A549 (cell line): ENCODE data around the gene HNRNPAB. TPM values are rescaled to one million over a fixed set of nuclear protein-coding genes. Genes with fewer than 3 reads are reported as not detected.
A peak's percentile ranks its signal among the peaks of the same experiment; 100 is the strongest.

Experiments used
- ATAC-seq, 2 experiments: fragments of 200-7000 bp in 1 of 2; fragments of >200 bp in 1 of 2; cut with Nextera tagmentation in 1 of 2; cut with Tn5 transposase in 1 of 2; 3 replicates each; pipeline versions ENCODE4 v1.8.0 to v1.9.1; 2018 to 2020; ENCODE audit warnings: mild to moderate bottlenecking in 1 of 2, moderate library complexity in 1 of 2
- CTCF ChIA-PET: fragments of 300-600 bp; sonication (Branson Sonifier 250); formaldehyde crosslinking; extraction: SDS; loops from one replicate; lab custom pipeline; 2021; ENCODE audit warnings: antibody characterized with exemption, inconsistent platforms; lab: Yijun Ruan, JAX
- POLR2A ChIA-PET: fragments of 350-600 bp; formaldehyde crosslinking; extraction: SDS; loops from one replicate; lab custom pipeline; 2021; ENCODE audit warnings: antibody characterized with exemption, inconsistent platforms; lab: Yijun Ruan, JAX
- DNase-seq, 2 experiments: peaks; one replicate each; pipeline versions ENCODE4 v3.0.0 to v3.0.0-alpha.2; 2011 to 2016; ENCODE audit warnings: low read depth in 1 of 2, low spot score in 1 of 2
- FAIRE-seq: peaks from 2 replicates; lab custom pipeline; 2011; peaks lifted over from hg19 to GRCh38; lab: Jason Lieb, UNC
- H3K27ac ChIP-seq, 2 experiments: fragments of >200 bp; sonication (Bioruptor Twin); formaldehyde crosslinking; 3 replicates each; pipeline ENCODE4 v1.5.1; 2016 to 2017
- H3K4me1 ChIP-seq: fragments of >200 bp; sonication (Bioruptor Twin); formaldehyde crosslinking; 3 replicates; pipeline ENCODE4 v1.6.1; 2016
- H3K4me2 ChIP-seq: fragments of >200 bp; sonication (Bioruptor Twin); formaldehyde crosslinking; 3 replicates; pipeline ENCODE4 v1.6.1; 2016
- H3K4me3 ChIP-seq: fragments of >200 bp; sonication (Bioruptor Twin); formaldehyde crosslinking; 3 replicates; pipeline ENCODE4 v1.5.1; 2016
- H3K9me3 ChIP-seq: fragments of >200 bp; sonication (Bioruptor Twin); formaldehyde crosslinking; 3 replicates; pipeline ENCODE4 v1.6.1; 2016
- CBX8 ChIP-seq: fragments of 200-600 bp; sonication (generic); IDR thresholded peaks from 2 replicates; pipeline ENCODE4 v1.6.1; 2016
- CHD2 ChIP-seq: fragments of 150-350 bp; IDR thresholded peaks from 2 replicates; pipeline ENCODE4 v1.6.1; 2014; ENCODE audit warnings: low read length; ENCODE audit not compliant: partially characterized antibody
- EHMT2 ChIP-seq: fragments of 200-600 bp; sonication (generic); IDR thresholded peaks from 2 replicates; pipeline ENCODE4 v1.6.1; 2016; ENCODE audit warnings: antibody characterized with exemption, low read depth, mild to moderate bottlenecking, moderate library complexity
- FOSL2 ChIP-seq, 2 experiments: fragments of 450-650 bp in 1 of 2; fragments of >200 bp in 1 of 2; sonication (Bioruptor Twin) in 1 of 2; formaldehyde crosslinking; IDR thresholded peaks; 2 replicates each; pipeline versions ENCODE4 v1.5.0 to v1.6.1; 2016 to 2020; ENCODE audit warnings: mild to moderate bottlenecking in 1 of 2, moderate library complexity in 1 of 2
- FOXS1 ChIP-seq: fragments of 250-450 bp; sonication (Bioruptor Pico); IDR thresholded peaks from 2 replicates; pipeline ENCODE4 v1.5.0; 2020; ENCODE audit warnings: mild to moderate bottlenecking, moderate library complexity
- HOXA7 ChIP-seq: fragments of 250-450 bp; sonication (Bioruptor Pico); IDR thresholded peaks from 2 replicates; pipeline ENCODE4 v1.5.0; 2020; ENCODE audit warnings: mild to moderate bottlenecking, moderate library complexity
- JUN ChIP-seq, 2 experiments: fragments of >200 bp; sonication (Bioruptor Twin); formaldehyde crosslinking; IDR thresholded peaks; 2 replicates in 1 of 2; 3 replicates in 1 of 2; pipeline ENCODE4 v1.6.1; 2016 to 2017
- POLR2AphosphoS2 ChIP-seq: conservative IDR thresholded peaks from 2 replicates; pipeline ENCODE4 v1.6.1; 2012; ENCODE audit warnings: low read length, improper control_type of control experiment, inconsistent platforms
- RARB ChIP-seq: fragments of 250-450 bp; sonication (Bioruptor Pico); IDR thresholded peaks from 2 replicates; pipeline ENCODE4 v1.8.0; 2021; ENCODE audit warnings: mild to moderate bottlenecking, moderate library complexity
- TFCP2L1 ChIP-seq: fragments of 250-450 bp; sonication (Bioruptor Pico); IDR thresholded peaks from 2 replicates; pipeline ENCODE4 v1.5.0; 2021; ENCODE audit warnings: mild to moderate bottlenecking
- ZC3H11A ChIP-seq: fragments of 450-650 bp; IDR thresholded peaks from 2 replicates; pipeline ENCODE4 v1.6.1; 2014; ENCODE audit warnings: antibody characterized with exemption, mild to moderate bottlenecking
- WGBS: methylation state at CpG from one replicate; pipeline ENCODE4 v1.1.6; 2017; ENCODE audit errors: missing lambda C conversion rate; 5-methylcytosine and 5-hydroxymethylcytosine counted together
- polyA plus RNA-seq, 4 experiments: library from polyadenylated mRNA; depleted of rRNA in 3 of 4; stranded (reverse); fragments of >200 nt; fragmentation: RNase III in 1 of 4; extraction: RNeasy Plus Mini Kit Qiagen cat#74134 plus additional on column Dnase treatment in 1 of 4; gene quantifications; 2 replicates in 3 of 4; 3 replicates in 1 of 4; pipeline ENCODE4 v1.2.3, GENCODE V29; 2011 to 2017
- TF ChIP-seq, protein P1 (sequence below): fragments of >200 bp; sonication (Bioruptor Twin); formaldehyde crosslinking; IDR thresholded peaks from 3 replicates; pipeline ENCODE4 v1.6.1; 2016
- TF ChIP-seq, protein P2 (sequence below): fragments of >200 bp; sonication (Bioruptor Twin); formaldehyde crosslinking; IDR thresholded peaks from 2 replicates; pipeline ENCODE4 v1.6.1; 2016

Gene HNRNPAB
- polyA plus RNA-seq, 2 of the 4 experiments (the other 2 are of a cell fraction), result 200 to 352 TPM

DNA sequence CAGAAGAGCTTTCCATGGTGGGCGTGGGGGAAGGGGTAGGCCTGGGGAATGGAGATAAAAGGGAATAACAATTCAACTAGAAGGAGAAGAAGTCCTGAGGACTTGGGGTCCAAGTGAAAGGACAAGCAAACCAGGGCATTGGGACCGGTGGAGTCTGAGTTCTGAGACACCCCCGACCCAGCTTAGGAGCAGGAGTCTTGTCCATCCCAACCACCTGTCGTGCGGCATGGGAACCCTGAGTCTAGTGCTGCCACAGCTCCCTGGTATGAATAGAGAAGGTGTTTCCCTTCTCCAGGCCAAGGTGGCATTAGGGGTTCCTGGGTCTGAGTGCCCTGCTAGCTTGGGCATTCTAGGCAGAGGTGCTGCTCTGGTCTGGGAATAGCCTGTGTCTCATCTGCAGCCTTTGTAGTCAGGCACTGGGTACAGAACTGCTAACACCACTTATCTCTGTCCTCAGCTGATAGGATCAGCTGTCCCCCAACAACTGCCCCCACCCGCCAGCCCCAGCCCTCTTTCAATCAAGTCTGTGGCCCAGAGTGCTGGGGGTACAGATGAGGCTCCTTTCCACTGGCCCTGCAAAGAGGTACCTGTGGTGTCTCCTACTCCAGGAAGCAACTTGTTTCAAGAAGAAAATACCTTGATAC, 9.9 kb downstream of the HNRNPAB start:
- ChIA-PET POLR2A (interaction anchor here (2.3 to 2.6 kb wide), 2 partner anchors 10 kb away, joined by 9 to 18 read pairs; partner anchors contain the start of gene HNRNPAB), CTCF (interaction anchor here (1.3 kb wide), 1 partner anchor 21 kb away, joined by 6 read pairs; no protein-coding TSS in a partner anchor)
- Histone ChIP-seq H3K4me3 (no peak overlapping the region), H3K4me1 (0 out of 3 replicates have a peak, but pooled peaks cover 4% of the 10 kb centered on the region), H3K27ac (no peak overlapping the region), H3K9me3 (no peaks in the 10 kb centered on the region), H3K4me2 (no peak overlapping the region)
- TF ChIP-seq ZC3H11A (no peak), JUN (IDR thresholded peaks at IDR 0.05) (peak in 1 of 2 experiments; percentile 26; a peak in 1 of 5 replicates), TFCP2L1 (CRISPR knock-in tag) (peak; percentile 78; the same call in 1 of the 2 replicates), HOXA7 (CRISPR knock-in tag) (0 out of 2 replicates have a peak, but pooled peaks have one; percentile 42)
- peak; percentile 5 to 8; a peak in 3 of 6 replicates for ATAC-seq
- no peak for DNase-seq
- no peak for FAIRE-seq
- 96% methylated on average over 6 of the region's 6 CpGs for WGBS

DNA sequence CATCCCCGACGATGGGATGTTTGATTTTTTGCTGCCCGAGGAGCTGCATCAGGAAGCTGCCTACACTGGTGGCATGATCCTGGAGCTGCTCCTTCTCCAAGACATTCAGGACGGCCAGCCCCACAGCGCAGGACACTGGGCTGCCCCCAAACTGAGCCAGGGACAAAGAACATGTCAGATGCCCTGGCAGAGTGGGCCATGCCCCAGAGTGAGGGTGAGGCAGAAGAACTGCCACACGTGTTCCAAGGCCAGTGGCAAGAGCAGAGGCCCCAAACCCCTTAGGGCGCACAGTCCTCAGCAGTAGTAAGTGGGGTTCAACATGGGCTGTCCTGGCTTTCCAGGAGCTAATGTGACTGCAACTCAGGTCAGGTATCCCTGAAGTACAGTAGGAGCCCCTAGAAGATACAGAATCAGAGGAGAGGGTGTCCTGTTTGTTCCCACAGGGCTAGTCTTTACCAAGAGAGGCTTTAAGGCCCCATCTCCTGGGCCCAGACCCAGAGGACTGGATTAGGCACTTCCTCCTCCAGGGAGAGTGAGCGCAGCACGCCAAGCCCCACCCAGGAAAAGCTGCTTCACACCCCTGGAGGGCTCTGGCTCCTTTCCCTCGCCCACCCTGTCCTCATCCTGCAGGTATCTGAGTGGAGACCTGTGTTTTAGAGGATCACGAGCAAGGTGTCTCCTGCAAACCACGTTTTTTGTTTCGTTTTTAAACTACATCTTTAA, 11.1 kb downstream of the HNRNPAB start:
- H3K9me3 ChIP-seq, result no peaks in the 10 kb centered on the region
- H3K4me1 ChIP-seq, result 0 out of 3 replicates have a peak, but pooled peaks cover 4% of the 10 kb centered on the region
- H3K4me2 ChIP-seq, result no peak overlapping the region
- no peak for FAIRE-seq
- no peak for DNase-seq
- CTCF ChIA-PET, result interaction anchor here (2.2 kb wide), 1 partner anchor 11 kb away, joined by 4 read pairs; the partner anchor contains the start of gene HNRNPAB
- ATAC-seq, result peak in 1 of 2 experiments; percentile 4; a peak in 3 of 6 replicates
- POLR2A ChIA-PET, result interaction anchor here (2.6 kb wide), 1 partner anchor 11 kb away, joined by 9 read pairs; the partner anchor contains the start of gene HNRNPAB
- 92% methylated on average over 12 of the region's 13 CpGs for WGBS
- TF ChIP-seq, protein P1, sequence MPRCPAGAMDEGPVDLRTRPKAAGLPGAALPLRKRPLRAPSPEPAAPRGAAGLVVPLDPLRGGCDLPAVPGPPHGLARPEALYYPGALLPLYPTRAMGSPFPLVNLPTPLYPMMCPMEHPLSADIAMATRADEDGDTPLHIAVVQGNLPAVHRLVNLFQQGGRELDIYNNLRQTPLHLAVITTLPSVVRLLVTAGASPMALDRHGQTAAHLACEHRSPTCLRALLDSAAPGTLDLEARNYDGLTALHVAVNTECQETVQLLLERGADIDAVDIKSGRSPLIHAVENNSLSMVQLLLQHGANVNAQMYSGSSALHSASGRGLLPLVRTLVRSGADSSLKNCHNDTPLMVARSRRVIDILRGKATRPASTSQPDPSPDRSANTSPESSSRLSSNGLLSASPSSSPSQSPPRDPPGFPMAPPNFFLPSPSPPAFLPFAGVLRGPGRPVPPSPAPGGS, result no peak
- peak; percentile 15; the same call in 1 of the 2 replicates for TF ChIP-seq POLR2AphosphoS2
- H3K27ac ChIP-seq, result no peak overlapping the region
- H3K4me3 ChIP-seq, result no peak overlapping the region

DNA sequence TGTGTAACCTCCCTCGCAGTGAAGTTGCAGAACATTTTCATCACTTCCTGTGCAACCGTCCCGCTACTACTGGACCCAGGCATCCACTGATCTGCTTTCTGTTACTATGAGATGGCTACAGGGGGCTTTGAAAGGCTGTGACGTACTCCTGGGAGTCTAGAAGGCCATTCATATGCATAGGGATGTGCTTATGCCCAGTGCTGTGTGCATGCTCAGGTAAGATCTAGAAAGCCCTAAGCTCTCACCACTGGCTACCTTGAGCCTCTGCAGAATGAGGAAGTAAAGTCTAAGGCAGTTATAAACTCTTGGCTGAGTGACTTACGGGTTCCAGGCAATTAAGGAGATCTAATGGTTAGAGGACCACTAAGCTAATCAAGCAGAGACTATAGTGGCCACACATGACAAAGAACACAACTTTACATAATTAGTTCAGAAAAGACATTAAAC, 11.8 kb downstream of the HNRNPAB start:
- DNase-seq (no peak), FAIRE-seq (no peak), ATAC-seq (no peak)
- TF ChIP-seq EHMT2 (no peak), CHD2 (no peak), RARB (no peak), FOXS1 (CRISPR knock-in tag) (no peak), FOSL2 (IDR thresholded peaks at IDR 0.05) (no peak), FOSL2 (CRISPR knock-in tag; IDR thresholded peaks at IDR 0.05) (no peak)
- TF ChIP-seq, protein P2, sequence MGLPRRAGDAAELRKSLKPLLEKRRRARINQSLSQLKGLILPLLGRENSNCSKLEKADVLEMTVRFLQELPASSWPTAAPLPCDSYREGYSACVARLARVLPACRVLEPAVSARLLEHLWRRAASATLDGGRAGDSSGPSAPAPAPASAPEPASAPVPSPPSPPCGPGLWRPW, result no peak
- Histone ChIP-seq H3K27ac (no peak overlapping the region), H3K9me3 (no peaks in the 10 kb centered on the region), H3K4me1 (0 out of 3 replicates have a peak, but pooled peaks cover 4% of the 10 kb centered on the region), H3K4me2 (no peak overlapping the region), H3K4me3 (no peak overlapping the region)
- ChIA-PET CTCF (interaction anchor here (0.6 to 2.2 kb wide), 2 partner anchors 12 to 20 kb away, joined by 4 to 5 read pairs; partner anchors contain the start of gene HNRNPAB), POLR2A (interaction anchor here (2.6 kb wide), 1 partner anchor 12 kb away, joined by 9 read pairs; the partner anchor contains the start of gene HNRNPAB)
- 98% methylated on average over 5 of the region's 5 CpGs for WGBS

DNA sequence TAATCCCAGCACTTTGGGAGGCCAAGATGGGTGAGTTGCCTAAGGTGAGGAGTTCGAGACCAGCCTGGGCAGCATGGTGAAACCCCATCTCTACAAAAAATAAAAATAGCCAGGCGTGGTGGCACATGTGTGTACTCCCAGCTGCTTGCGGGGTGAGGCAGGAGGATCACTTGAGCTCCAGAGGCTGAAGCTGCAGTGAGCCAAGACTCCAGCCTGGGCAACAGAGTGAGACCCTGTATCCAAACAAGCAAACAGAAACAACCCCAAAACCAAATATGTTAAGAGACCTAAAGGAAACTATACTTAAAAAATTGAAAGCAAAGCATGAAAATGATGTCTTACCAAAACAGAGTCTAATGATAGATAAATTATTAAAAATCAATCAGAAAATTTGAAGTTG, 12.4 kb downstream of the HNRNPAB start:
- WGBS, result 95% methylated on average over 3 of the region's 3 CpGs
- no peak for ATAC-seq
- Histone ChIP-seq H3K4me2 (no peak overlapping the region), H3K4me3 (no peak overlapping the region), H3K27ac (no peak overlapping the region), H3K9me3 (no peaks in the 10 kb centered on the region), H3K4me1 (0 out of 3 replicates have a peak, but pooled peaks cover 4% of the 10 kb centered on the region)
- FAIRE-seq, result no peak
- POLR2A ChIA-PET, result interaction anchor here (2.6 kb wide), 1 partner anchor 12 kb away, joined by 9 read pairs; the partner anchor contains the start of gene HNRNPAB
- no peak for DNase-seq
- CTCF ChIA-PET, result interaction anchor here (0.6 to 2.2 kb wide), 2 partner anchors 12 to 19 kb away, joined by 4 to 5 read pairs; partner anchors contain the start of gene HNRNPAB
- TF ChIP-seq POLR2AphosphoS2 (0 out of 2 replicates have a peak, but pooled peaks have one; percentile 33), CBX8 (no peak)
